Mucosa of rectum (tissue), 2 donors: Measurements from ENCODE around the gene BBIP1.

Source experiments
- H3K27ac ChIP-seq, 2 donors: one replicate each; pipeline ENCODE4 v1.7.0; 2013; ENCODE audit warnings: inconsistent platforms in 2 of 2, low read depth in 2 of 2, low read length in 2 of 2
- H3K27me3 ChIP-seq, 2 donors: one replicate each; pipeline ENCODE4 v1.7.0; 2013; ENCODE audit warnings: low read length in 2 of 2; ENCODE audit not compliant: control insufficient read depth in 2 of 2, insufficient read depth in 2 of 2
- H3K36me3 ChIP-seq, 2 donors: one replicate each; pipeline ENCODE4 v1.7.0; 2013; ENCODE audit warnings: low read length in 2 of 2; ENCODE audit not compliant: control insufficient read depth in 2 of 2, insufficient read depth in 2 of 2
- H3K4me1 ChIP-seq, 2 donors: one replicate each; pipeline ENCODE4 v1.7.0; 2013; ENCODE audit warnings: low read length in 2 of 2, mild to moderate bottlenecking in 1 of 2; ENCODE audit not compliant: control insufficient read depth in 2 of 2, insufficient read depth in 2 of 2
- H3K4me3 ChIP-seq, 2 donors: one replicate each; pipeline ENCODE4 v1.7.0; 2013; ENCODE audit warnings: low read length in 2 of 2
- H3K9ac ChIP-seq, 2 donors: one replicate each; pipeline ENCODE4 v1.7.0; 2013; ENCODE audit warnings: low read length in 2 of 2, low read depth in 1 of 2, mild to moderate bottlenecking in 1 of 2
- H3K9me3 ChIP-seq, 2 donors: one replicate each; pipeline ENCODE4 v1.7.0; 2013; ENCODE audit warnings: low read length in 2 of 2; ENCODE audit not compliant: control insufficient read depth in 2 of 2
- donor health status: healthy.
- donor health status: Normal muscosa, but diverticular disease.

BBIP1 gene

DNA sequence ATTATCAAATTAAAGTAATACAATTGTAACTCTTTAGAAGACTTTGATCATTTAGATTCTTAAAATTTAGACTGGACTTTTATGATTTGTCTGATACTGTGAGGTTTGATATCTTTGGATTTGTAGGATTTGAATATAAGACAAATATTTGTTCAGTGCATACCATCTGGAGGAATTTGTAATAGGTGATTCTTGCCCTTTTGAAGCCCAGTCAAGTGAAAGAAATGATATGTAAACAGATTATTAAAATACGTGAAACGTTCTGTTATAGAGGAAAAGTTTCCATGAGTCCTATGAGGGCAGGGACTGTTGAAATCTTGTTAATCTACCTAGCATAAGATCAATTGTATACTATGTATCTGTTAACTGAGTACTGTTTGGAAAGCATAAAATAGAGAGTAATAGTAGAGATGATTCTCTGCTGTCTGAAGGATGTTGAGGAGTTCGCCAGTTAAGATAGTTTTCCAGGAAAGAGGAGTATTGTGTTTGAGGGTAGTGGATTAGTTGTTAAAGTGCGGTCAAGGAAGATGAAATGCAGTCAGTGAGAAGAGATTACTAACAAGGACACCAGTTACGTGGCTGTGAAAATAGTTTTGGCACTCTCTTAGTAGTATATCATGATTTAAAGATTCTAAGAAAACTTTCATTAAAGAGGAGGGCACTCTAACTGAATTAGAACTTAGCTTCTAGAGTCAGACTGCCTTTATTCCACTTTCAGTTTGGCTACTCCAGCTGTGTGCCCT lies 32.9 kb downstream of the BBIP1 start:
- H3K9ac ChIP-seq, result no peak overlapping the region
- H3K36me3 ChIP-seq, result peaks cover 67 to 83% of the 10 kb centered on the region in 2 donors
- H3K4me1 ChIP-seq, result peaks cover 6 to 7% of the 10 kb centered on the region in 2 donors
- H3K9me3 ChIP-seq, result no peaks in the 10 kb centered on the region
- no peak overlapping the region for H3K4me3 ChIP-seq
- no peak overlapping the region for H3K27ac ChIP-seq
- H3K27me3 ChIP-seq, result no peaks in the 10 kb centered on the region

- Histone ChIP-seq H3K27ac (no peak overlapping the region), H3K36me3 (peaks cover 63 to 86% of the 10 kb centered on the region in 2 donors), H3K27me3 (no peaks in the 10 kb centered on the region), H3K9me3 (no peaks in the 10 kb centered on the region), H3K4me1 (peaks cover 6 to 14% of the 10 kb centered on the region in 2 donors), H3K9ac (no peak overlapping the region), H3K4me3 (no peak overlapping the region)
Observed at GRCh38 chr10:110883924-110884323, 35.1 kb downstream of the BBIP1 start.

- H3K9me3 ChIP-seq, result no peaks in the 10 kb centered on the region
- H3K27me3 ChIP-seq, result no peaks in the 10 kb centered on the region
- H3K36me3 ChIP-seq, result peaks cover 70 to 85% of the 10 kb centered on the region in 2 donors
- H3K9ac ChIP-seq, result no peak overlapping the region
- peaks cover 6 to 28% of the 10 kb centered on the region in 2 donors for H3K4me1 ChIP-seq
- no peak overlapping the region for H3K4me3 ChIP-seq
- no peak overlapping the region for H3K27ac ChIP-seq
Observed at GRCh38 chr10:110881905-110882304, 37.1 kb downstream of the BBIP1 start.

GRCh38 chr10:110881247-110881646 lies 37.7 kb downstream of the BBIP1 start:
- no peak overlapping the region for H3K27ac ChIP-seq
- H3K36me3 ChIP-seq, result peaks cover 67 to 82% of the 10 kb centered on the region in 2 donors
- H3K4me1 ChIP-seq, result peaks cover 6 to 26% of the 10 kb centered on the region in 2 donors

DNA sequence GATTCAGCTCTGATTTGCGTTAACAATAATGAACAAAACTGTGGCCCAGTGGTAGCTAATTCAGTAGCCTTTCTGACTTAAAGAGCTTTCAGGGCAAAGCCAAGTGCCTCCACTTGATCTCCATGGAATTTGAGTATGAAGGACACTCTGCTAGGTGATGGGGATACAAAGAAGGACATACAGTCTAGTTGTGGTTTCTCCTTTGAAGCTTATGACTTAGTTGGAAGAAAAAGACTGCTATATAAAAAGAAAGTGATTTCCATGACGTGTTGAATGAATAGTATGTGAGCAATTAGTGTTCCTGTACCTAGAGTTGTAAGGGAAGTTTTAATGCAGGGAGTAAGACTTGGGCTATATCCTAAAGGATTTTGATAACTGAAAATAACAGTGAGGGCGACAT lies 39.0 kb downstream of the BBIP1 start:
- Histone ChIP-seq H3K9me3 (no peaks in the 10 kb centered on the region), H3K9ac (no peak overlapping the region), H3K27me3 (no peaks in the 10 kb centered on the region), H3K4me3 (no peak overlapping the region), H3K36me3 (peaks cover 65 to 72% of the 10 kb centered on the region in 2 donors), H3K4me1 (peaks cover 9 to 31% of the 10 kb centered on the region in 2 donors), H3K27ac (no peak overlapping the region)

More at GRCh38 chr10:110881247-110881646, 37.7 kb downstream of the BBIP1 start:
- H3K9me3 ChIP-seq, result no peaks in the 10 kb centered on the region
- H3K9ac ChIP-seq, result no peak overlapping the region
- no peak overlapping the region for H3K4me3 ChIP-seq
- H3K27me3 ChIP-seq, result no peaks in the 10 kb centered on the region

GRCh38 chr10:110876788-110877187 lies 42.2 kb downstream of the BBIP1 start:
- peaks cover 4 to 31% of the 10 kb centered on the region in 2 donors for H3K4me1 ChIP-seq

GRCh38 chr10:110876000-110876399 lies 43.0 kb downstream of the BBIP1 start:
- no peaks in the 10 kb centered on the region for H3K9me3 ChIP-seq
- peaks cover 38 to 42% of the 10 kb centered on the region in 2 donors for H3K36me3 ChIP-seq
- H3K27ac ChIP-seq, result peak overlapping the region in 1 of 2 donors; percentile 29
- peaks cover 7 to 33% of the 10 kb centered on the region in 2 donors for H3K4me1 ChIP-seq
- H3K27me3 ChIP-seq, result no peaks in the 10 kb centered on the region
- peak overlapping the region in 1 of 2 donors; percentile 79 for H3K9ac ChIP-seq
- peak overlapping the region in 1 of 2 donors; percentile 46 for H3K4me3 ChIP-seq

More at GRCh38 chr10:110876788-110877187, 42.2 kb downstream of the BBIP1 start:
- Histone ChIP-seq H3K27ac (no peak overlapping the region), H3K4me3 (peak overlapping the region in 1 of 2 donors; percentile 11), H3K9ac (no peak overlapping the region), H3K36me3 (peaks cover 44 to 49% of the 10 kb centered on the region in 2 donors), H3K9me3 (no peaks in the 10 kb centered on the region), H3K27me3 (no peaks in the 10 kb centered on the region)

- Histone ChIP-seq H3K9ac (peak overlapping the region; percentile 79 to 83), H3K36me3 (peaks cover 24 to 26% of the 10 kb centered on the region in 2 donors), H3K27me3 (no peaks in the 10 kb centered on the region), H3K4me3 (peak overlapping the region; percentile 66 to 92), H3K9me3 (no peaks in the 10 kb centered on the region), H3K27ac (peak overlapping the region; percentile 97), H3K4me1 (peaks cover 16 to 37% of the 10 kb centered on the region in 2 donors)
Observed at GRCh38 chr10:110873951-110874350, 45.0 kb downstream of the BBIP1 start.

DNA sequence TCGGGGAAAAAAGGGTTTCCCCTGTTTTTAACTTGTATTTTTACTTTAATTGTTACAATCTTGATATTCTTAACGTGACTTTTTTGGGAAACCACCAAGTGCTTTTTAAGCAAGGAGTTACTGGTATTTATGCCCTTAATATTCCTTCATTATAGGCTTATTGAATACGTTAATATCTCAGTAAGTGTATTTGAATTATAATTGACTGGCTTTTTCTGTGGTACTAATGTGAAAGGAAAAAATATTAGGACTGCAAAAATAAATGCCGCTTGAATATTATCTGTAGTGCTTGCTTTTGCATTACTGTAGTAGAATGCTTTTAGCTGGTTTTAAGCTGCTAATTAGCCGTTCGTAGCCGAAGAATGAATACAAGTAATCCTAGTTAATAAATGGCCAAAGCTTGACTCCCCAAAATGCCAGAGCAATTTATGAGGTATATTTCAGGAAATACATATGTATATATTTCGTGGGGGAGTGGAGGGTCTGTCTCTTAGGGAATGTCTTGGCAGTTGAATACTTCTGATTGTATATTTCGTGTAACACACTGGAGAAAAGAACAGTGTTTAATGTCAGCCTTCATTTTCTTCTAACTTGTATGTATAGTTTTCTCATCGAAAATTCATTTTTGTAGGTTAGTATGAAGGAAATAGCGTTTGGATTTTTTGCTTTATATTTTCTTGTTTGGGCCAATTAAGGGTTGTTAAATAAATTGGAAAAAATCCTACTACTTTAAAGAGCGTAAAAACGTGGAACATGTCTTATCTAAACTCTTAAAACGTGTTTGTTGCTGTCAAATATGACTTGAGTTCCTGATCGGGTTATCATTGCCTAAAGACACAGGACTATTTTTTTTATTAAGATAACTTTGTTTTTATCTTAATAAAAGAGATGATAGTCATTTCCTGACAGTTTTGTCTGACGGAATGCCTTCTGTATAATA lies 45.7 kb downstream of the BBIP1 start:
- Histone ChIP-seq H3K4me3 (peak overlapping the region; percentile 66 to 92), H3K36me3 (peaks cover 17 to 19% of the 10 kb centered on the region in 2 donors), H3K9me3 (no peaks in the 10 kb centered on the region), H3K9ac (peak overlapping the region; percentile 79 to 83), H3K4me1 (peaks cover 16 to 34% of the 10 kb centered on the region in 2 donors), H3K27me3 (no peaks in the 10 kb centered on the region), H3K27ac (peak overlapping the region; percentile 97)
